Measurements from ENCODE around the gene CNNM3.

Gene CNNM3

DNA sequence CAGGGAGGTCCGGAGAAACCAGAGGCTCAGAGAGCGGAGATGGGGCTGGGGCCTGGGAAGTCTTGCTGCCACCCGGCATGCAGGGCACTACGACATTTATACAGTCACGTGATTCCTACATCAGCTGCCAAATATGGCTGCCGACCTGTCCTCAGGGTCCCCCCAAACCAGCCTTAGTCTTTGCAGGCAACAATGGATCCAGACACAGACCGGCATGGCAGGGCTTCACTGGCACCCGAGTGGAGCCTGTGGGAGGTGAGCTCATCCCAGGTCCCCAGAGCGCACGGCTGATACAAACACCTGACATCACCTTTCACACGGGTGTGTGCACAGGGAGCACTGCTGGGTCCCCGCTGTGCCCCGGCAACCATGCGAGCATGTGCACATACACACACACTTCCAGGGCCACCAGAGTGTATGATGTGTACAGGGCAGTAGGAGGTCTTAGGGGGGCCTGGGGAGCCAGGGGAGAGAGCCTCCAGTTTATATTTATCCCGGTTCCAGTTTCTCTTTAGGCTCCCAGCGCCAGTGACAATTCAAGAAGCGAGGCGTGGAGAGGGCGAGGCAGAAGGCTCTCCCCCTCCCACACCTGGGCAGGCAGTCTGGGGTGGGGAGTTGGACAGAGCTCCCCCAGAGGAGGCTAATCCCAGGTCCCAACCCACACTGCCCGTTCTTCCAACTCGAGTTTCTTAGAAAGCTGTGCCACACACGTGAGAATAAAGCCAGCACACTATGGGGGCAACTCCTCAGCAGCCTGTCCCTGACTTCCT lies 51.1 kb downstream of the CNNM3 start:
- DNase-seq = no peak

GRCh38 chr2:96867756-96868554 lies 51.9 kb downstream of the CNNM3 start:
- DNase-seq = no peak

DNA sequence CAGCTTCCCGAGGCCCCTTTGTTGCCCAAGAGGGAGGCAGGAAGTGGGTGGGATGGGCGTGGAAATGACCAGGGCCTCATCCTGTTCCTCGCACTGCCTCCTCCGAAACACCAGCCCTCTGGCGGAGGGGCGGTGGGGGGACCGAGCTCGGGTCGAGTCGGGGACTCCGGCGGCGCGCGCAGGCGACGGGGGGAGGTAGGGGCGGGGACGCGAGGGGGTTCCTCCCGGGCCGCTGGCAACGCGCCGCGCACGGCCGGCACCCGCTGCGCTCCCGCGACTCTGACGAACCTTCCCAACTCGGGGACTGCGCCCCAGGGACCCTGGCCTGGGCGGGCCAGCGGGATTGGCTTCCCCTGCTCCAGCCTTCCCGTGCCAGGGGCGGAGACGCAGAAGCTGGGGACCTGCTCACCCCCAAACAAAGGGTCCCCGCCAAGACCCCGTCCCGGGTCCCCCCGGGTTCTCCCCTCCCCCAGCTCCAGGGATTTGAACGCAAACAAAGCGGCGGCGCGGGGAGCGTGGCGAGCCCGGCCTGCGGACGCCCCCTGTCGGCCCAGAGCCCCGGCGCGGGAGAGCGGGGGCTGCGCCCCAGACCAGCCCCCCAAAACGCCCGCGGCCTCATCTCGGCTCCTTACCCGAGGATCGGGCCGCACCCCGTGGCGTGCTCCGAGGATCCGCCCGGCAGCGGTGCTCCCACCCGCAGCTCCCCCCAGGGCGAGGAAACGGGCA lies 52.6 kb downstream of the CNNM3 start:
- peak; percentile 30 to 44 for DNase-seq

- DNase-seq = no peak
Measured at GRCh38 chr2:96869281-96869821, 53.3 kb downstream of the CNNM3 start.

GRCh38 chr2:96869822-96870625 lies 54.0 kb downstream of the CNNM3 start, which contains the start of gene SEMA4C:
Gene SEMA4C, minus strand, starts transcription at chr2:96870080. Its CDS starts 2,194 bp downstream, at chr2:96867886.
- no peak for DNase-seq

DNA sequence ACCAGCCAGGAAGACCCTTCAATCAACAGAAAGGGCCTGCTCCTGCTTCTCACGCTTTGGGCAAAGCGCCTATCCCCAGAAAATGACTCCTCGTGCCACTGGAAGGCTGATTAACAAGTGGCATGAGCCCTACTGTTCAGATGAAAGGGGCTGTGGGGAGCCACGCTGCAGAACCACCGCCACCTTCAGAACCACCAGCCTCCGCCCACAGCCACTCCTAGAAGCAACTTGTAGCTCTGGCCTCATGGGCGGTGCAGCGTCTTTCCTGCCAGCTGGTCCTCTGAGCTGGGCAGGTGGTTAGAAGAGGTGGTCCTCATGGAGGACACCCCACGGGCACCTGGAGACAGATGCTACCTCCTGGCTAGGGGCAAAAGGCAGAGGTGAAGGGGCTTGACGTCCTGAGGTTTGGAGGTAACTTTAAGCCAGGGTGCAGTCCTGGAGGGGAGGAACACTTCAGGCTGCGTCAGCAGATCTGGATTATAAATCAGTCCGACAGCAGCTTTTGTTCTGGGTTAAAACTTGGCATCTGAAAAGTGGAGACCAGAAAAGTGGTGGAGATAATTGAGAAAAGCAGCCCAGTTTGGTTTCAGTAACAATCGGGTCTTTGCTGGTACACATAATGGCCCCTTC lies 54.7 kb downstream of the CNNM3 start:
- no peak for DNase-seq

GRCh38 chr2:96872591-96873349 lies 56.7 kb downstream of the CNNM3 start:
- no peak for DNase-seq

GRCh38 chr2:96873651-96874096 lies 57.6 kb downstream of the CNNM3 start:
- peak; percentile 70 to 71 for DNase-seq

- peak in 1 of 2 donors; percentile 30 for DNase-seq
Measured at GRCh38 chr2:96874198-96874831, 58.2 kb downstream of the CNNM3 start.

DNA sequence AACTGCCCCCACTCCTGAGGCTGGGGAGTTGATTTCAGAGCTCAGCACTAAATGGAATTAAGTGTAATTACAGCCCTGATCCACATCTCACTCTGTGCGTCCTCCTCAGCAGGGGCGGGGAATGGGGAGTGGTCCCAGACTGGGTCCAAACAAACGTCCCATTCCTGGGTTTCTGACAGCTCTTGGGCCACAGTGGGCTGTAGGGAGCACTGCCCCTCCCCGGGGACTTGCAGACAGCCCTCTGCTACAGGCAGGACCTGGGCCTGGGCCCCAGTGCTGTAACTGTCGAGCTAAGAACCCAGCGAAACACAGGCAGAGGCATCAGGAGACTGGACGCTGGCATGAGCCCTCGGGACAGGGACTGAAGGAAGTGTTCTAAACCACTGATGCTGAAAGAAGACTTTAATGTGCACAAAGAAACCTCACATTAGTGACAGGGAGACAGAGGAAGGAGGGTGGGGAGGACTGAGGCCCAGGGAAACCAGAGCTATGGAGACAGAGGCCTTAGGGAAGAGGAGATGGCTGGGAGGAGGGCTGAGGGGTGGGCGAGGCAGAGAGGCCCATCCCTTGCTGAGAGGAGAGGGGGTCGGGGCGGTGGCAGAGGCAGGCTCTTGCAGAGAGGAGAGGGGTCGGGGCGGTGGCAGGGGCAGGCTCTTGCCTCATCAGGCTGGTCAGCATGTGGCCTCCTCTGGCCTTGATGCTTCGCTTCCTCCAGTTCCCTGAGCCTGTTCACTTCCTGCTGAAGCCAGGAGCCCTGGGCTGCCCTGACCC lies 59.6 kb downstream of the CNNM3 start:
- no peak for DNase-seq

DNA sequence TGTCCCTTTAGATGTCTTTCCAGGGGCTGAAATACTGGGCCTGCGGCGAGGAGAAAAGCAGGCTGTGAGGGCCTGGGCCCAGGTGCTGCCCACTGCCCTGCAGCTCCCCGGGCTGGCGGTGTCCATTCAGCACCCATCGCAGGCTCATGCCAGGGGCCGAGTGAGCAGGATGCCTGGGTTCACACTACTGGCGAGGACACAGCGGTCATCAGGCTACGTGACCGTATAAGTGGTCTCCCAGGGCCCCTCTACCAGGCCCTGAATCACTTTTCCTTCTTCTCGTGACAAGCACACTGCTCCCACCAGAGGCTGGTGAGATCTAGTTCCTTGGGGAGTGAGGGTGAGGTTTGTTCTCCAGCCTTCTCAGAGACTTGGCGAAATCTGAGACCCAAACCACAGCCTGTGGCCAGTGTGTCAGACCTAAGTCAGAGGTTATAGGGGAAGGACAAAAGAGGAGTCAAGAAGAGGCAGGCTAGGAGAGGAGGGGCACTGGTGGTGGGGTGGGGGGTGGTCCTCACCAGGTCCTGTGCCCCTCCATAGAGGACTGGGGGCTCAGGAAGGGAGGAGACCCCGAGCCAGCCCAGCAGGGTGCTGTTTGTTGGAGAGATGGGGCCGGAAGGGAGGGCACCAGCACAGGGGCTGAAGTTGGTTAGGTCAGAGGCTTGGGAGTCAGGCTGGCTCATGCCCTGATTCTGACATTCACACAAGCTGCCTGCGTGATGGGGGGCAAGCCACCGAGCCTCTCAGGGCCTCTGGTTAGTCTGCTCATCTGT lies 60.4 kb downstream of the CNNM3 start:
- no peak for DNase-seq

DNA sequence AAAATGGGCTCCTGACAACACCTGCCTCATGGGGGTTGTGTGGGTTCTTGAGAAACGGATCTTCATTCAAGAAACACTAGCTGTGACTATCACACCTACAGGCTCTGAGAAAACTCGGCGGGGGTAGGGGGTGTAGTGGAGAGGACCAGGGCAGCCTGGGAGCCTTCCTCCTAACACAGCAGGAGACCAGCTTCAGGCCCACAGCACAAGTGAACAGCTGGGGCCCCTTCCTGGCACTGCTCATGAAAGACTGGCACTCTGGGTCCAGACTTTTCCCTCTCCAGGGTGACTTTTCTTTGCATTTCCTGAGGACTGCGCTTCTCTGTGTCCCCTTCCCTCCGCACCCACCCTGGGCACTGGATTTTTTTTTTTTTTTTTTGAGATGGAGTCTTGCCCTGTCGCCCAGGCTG lies 61.0 kb downstream of the CNNM3 start:
- no peak for DNase-seq

- no peak for DNase-seq
Measured at GRCh38 chr2:96877631-96878092, 61.6 kb downstream of the CNNM3 start.

GRCh38 chr2:96878171-96878570 lies 62.1 kb downstream of the CNNM3 start:
- DNase-seq = no peak

GRCh38 chr2:96878796-96879544 lies 62.9 kb downstream of the CNNM3 start:
- DNase-seq = no peak

- no peak for DNase-seq
Measured at GRCh38 chr2:96879545-96880040, 63.5 kb downstream of the CNNM3 start.

DNA sequence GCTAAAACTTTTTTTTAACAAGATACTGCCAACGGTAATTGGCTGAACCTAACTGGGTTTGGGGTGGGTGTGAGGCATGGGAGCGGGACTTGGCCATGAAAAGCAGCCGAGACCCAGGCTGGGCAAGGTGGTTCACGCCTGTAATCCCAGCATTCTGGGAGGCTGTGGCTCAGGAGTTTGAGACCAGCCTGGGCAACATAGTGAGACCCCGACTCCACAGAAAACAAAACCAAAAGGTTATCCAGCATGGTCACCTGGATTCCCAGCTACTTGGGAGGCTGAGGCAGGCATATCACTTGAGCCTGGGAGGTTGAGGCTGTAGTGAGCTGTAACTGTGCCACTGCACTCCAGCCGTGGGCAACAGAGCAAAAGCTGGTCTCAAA lies 64.8 kb downstream of the CNNM3 start:
- no peak for DNase-seq
